HG02973 (cell line): ENCODE measurements around the gene DNTT.
"Not testable (repeated sequence)": the region's sequence is repeated elsewhere in the genome, so short reads cannot be mapped to it uniquely, and the experiment has no call there.

Experiments used
- ATAC-seq: cut with Tn5 transposase; IDR thresholded peaks from one replicate; pipeline ENCODE4 v1.9.1; 2021; ENCODE audit warnings: moderate library complexity; ENCODE audit not compliant: unreplicated experiment

DNTT gene

GRCh38 chr10:96306516-96306915, 2.3 kb downstream of the DNTT start:
- no peak for ATAC-seq

- ATAC-seq: not testable (repeated sequence)
Measured at GRCh38 chr10:96308854-96309253, 4.6 kb downstream of the DNTT start.

- no peak for ATAC-seq
Measured at GRCh38 chr10:96309628-96310320, 5.5 kb downstream of the DNTT start.

GRCh38 chr10:96310321-96310669, 6.1 kb downstream of the DNTT start:
- no peak for ATAC-seq

- no peak for ATAC-seq
Measured at GRCh38 chr10:96311180-96311715, 7.0 kb downstream of the DNTT start.

GRCh38 chr10:96313344-96313743, 9.1 kb downstream of the DNTT start:
- ATAC-seq: no peak

- ATAC-seq: no peak
Measured at GRCh38 chr10:96317067-96317833, 13.0 kb downstream of the DNTT start.

GRCh38 chr10:96319754-96320474, 15.7 kb downstream of the DNTT start:
- ATAC-seq: no peak

GRCh38 chr10:96321822-96322221, 17.6 kb downstream of the DNTT start:
- ATAC-seq: no peak

GRCh38 chr10:96322275-96322674, 18.0 kb downstream of the DNTT start:
- ATAC-seq: no peak

GRCh38 chr10:96324447-96324846, 20.2 kb downstream of the DNTT start:
- no peak for ATAC-seq

- ATAC-seq: peak; percentile 96
Measured at GRCh38 chr10:96325719-96326373, 21.6 kb downstream of the DNTT start.

GRCh38 chr10:96327462-96327861, 23.2 kb downstream of the DNTT start:
- ATAC-seq: no peak

- no peak for ATAC-seq
Measured at GRCh38 chr10:96333101-96333500, 28.9 kb downstream of the DNTT start.

GRCh38 chr10:96334616-96335526, 30.6 kb downstream of the DNTT start:
- no peak for ATAC-seq

GRCh38 chr10:96337106-96337505, 32.9 kb downstream of the DNTT start:
- no peak for ATAC-seq

GRCh38 chr10:96338279-96338925, 34.2 kb downstream of the DNTT start:
- ATAC-seq: no peak

GRCh38 chr10:96339383-96339782, 35.1 kb downstream of the DNTT start:
- no peak for ATAC-seq
